ENCODE measurements around the gene TVP23A.
A peak's percentile ranks its signal among the peaks of the same experiment; 100 is the strongest.
"Not testable (repeated sequence)": the region's sequence is repeated elsewhere in the genome, so short reads cannot be mapped to it uniquely, and the experiment has no call there.

TVP23A gene

GRCh38 chr16:10835281-10835931, 16.8 kb upstream of the TVP23A start:
- no peak for DNase-seq

GRCh38 chr16:10834766-10835165, 16.2 kb upstream of the TVP23A start:
- no peak for DNase-seq

GRCh38 chr16:10834130-10834529, 15.5 kb upstream of the TVP23A start:
- no peak for DNase-seq

GRCh38 chr16:10833271-10833670, 14.7 kb upstream of the TVP23A start:
- no peak for DNase-seq

GRCh38 chr16:10831894-10832886, 13.6 kb upstream of the TVP23A start:
- no peak for DNase-seq

- not testable (repeated sequence) for DNase-seq
These were observed 11.6 kb upstream of the TVP23A start for GRCh38 chr16:10830240-10830639.

- DNase-seq, result not testable (repeated sequence)
These were observed 10.9 kb upstream of the TVP23A start for GRCh38 chr16:10829390-10830098.

GRCh38 chr16:10828851-10829366, 10.3 kb upstream of the TVP23A start:
- peak; percentile 86 for DNase-seq

GRCh38 chr16:10827691-10828341, 9.2 kb upstream of the TVP23A start:
- DNase-seq, result no peak

GRCh38 chr16:10824111-10824893, 5.7 kb upstream of the TVP23A start:
- no peak for DNase-seq

- no peak for DNase-seq
These were observed 4.1 kb upstream of the TVP23A start for GRCh38 chr16:10822702-10823101.

- no peak for DNase-seq
These were observed 2.0 kb upstream of the TVP23A start for GRCh38 chr16:10820546-10820945.

- no peak for DNase-seq
These were observed 1.1 kb downstream of the TVP23A start for GRCh38 chr16:10817514-10817913.

- no peak for DNase-seq
These were observed 5.5 kb downstream of the TVP23A start for GRCh38 chr16:10813099-10813455.

GRCh38 chr16:10812312-10813098, 6.1 kb downstream of the TVP23A start:
- DNase-seq, result no peak

- no peak for DNase-seq
These were observed 8.9 kb downstream of the TVP23A start for GRCh38 chr16:10809706-10810105.

GRCh38 chr16:10808850-10809249, 9.7 kb downstream of the TVP23A start:
- DNase-seq, result no peak

GRCh38 chr16:10808218-10808617, 10.4 kb downstream of the TVP23A start:
- no peak for DNase-seq

GRCh38 chr16:10806698-10807097, 11.9 kb downstream of the TVP23A start:
- DNase-seq, result no peak

- no peak for DNase-seq
These were observed 13.3 kb downstream of the TVP23A start for GRCh38 chr16:10805334-10805733.

GRCh38 chr16:10799736-10800135, 18.9 kb downstream of the TVP23A start:
- DNase-seq, result no peak
